SK-N-MC (cell line): ENCODE data around the gene FAM229A.

ENCODE experiments used
- DNase-seq: peaks from one replicate; pipeline ENCODE4 v3.0.0-alpha.2; 2011; ENCODE audit warnings: low read depth, low spot score
- H3K27ac ChIP-seq: fragments of 200-600 bp; sonication (generic); 2 replicates; pipeline ENCODE4 v1.5.1; 2016; ENCODE audit warnings: mixed run types
- H3K36me3 ChIP-seq: fragments of 200-600 bp; sonication (generic); 2 replicates; pipeline ENCODE4 v1.6.1; 2017; ENCODE audit warnings: antibody characterized with exemption, low read length, mixed read lengths; ENCODE audit not compliant: insufficient read depth
- H3K4me3 ChIP-seq: fragments of 200-600 bp; sonication (generic); 2 replicates; pipeline ENCODE4 v1.5.1; 2016
- H3K9ac ChIP-seq: fragments of 200-600 bp; sonication (generic); 2 replicates; pipeline ENCODE4 v1.8.0; 2017; ENCODE audit warnings: mixed run types, mixed read lengths; ENCODE audit not compliant: insufficient read length
- H3K9me3 ChIP-seq: fragments of 200-600 bp; sonication (generic); 2 replicates; pipeline ENCODE4 v1.6.1; 2017; ENCODE audit warnings: low read depth, mild to moderate bottlenecking, antibody characterized with exemption, low read length, moderate library complexity, mixed read lengths
- EZH2 ChIP-seq: fragments of 200-600 bp; sonication (generic); IDR thresholded peaks from one replicate; pipeline ENCODE4 v1.6.1; 2017; ENCODE audit warnings: antibody characterized with exemption
- FOXP2 ChIP-seq: optimal IDR thresholded peaks from 2 replicates; pipeline ENCODE3; 2011; ENCODE audit warnings: mild to moderate bottlenecking, moderate library complexity; ENCODE audit not compliant: insufficient read depth; ENCODE audit errors: extremely low read length, control extremely low read depth
- POLR2AphosphoS5 ChIP-seq: IDR thresholded peaks from 2 replicates; pipeline ENCODE4 v1.6.1; 2012; ENCODE audit warnings: mild to moderate bottlenecking, low read depth, low read length, borderline replicate concordance

The FAM229A gene

DNA sequence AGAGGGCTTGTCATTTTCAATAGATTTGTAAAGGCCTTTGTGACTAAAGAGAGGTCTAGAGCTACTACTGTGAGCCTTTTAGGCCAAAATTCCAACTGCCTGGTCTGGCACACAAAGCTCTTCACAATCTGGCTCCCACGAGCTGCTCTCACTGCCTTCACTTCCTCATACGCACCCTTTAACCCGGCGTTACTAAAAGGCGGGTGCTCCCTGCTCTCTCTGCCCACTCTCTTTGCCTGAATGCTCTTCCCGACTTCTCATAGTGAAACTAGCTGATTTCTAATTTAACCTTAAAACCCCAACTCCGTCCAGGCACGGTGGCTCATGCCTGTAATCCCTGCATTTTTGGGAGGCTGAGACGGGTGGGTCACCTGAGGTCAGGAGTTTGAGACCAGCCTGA is 17.8 kb upstream of the FAM229A start:
- H3K9ac ChIP-seq, result no peak overlapping the region
- H3K36me3 ChIP-seq, result peaks cover 87% of the 10 kb centered on the region
- no peak overlapping the region for H3K4me3 ChIP-seq
- no peak for DNase-seq
- TF ChIP-seq POLR2AphosphoS5 (no peak), FOXP2 (no peak), EZH2 (no peak)
- H3K9me3 ChIP-seq, result no peaks in the 10 kb centered on the region
- H3K27ac ChIP-seq, result no peak overlapping the region

GRCh38 chr1:32377541-32378220 is 15.4 kb upstream of the FAM229A start:
- no peak for DNase-seq
- TF ChIP-seq FOXP2 (no peak), POLR2AphosphoS5 (no peak), EZH2 (no peak)
- Histone ChIP-seq H3K9ac (no peak overlapping the region), H3K4me3 (no peak overlapping the region), H3K27ac (no peak overlapping the region), H3K9me3 (no peaks in the 10 kb centered on the region), H3K36me3 (peaks cover 70% of the 10 kb centered on the region)

DNA sequence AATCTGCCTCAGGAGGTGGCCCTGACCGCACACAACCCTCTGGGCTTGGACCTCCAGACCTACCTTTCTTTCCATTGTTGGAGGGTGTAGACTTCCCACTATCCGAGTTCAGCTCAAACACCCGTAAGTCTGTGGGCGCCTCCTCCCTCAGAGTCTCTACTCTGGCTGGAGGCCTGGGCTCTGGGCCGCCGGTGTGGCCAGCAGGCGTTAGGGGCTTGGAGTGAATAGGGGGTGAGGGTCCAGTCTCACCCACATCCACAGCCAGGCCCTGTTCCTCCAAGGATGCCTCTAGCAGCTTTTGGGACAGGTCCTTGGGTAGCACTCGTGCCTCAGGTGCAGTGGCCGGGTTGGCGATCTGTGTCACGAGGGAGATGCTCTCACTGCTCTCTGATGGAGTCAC is 13.9 kb upstream of the FAM229A start:
- Histone ChIP-seq H3K9me3 (no peaks in the 10 kb centered on the region), H3K36me3 (peaks cover 68% of the 10 kb centered on the region), H3K27ac (no peak overlapping the region), H3K9ac (no peak overlapping the region), H3K4me3 (no peak overlapping the region)
- TF ChIP-seq FOXP2 (no peak), EZH2 (no peak), POLR2AphosphoS5 (no peak)
- no peak for DNase-seq

DNA sequence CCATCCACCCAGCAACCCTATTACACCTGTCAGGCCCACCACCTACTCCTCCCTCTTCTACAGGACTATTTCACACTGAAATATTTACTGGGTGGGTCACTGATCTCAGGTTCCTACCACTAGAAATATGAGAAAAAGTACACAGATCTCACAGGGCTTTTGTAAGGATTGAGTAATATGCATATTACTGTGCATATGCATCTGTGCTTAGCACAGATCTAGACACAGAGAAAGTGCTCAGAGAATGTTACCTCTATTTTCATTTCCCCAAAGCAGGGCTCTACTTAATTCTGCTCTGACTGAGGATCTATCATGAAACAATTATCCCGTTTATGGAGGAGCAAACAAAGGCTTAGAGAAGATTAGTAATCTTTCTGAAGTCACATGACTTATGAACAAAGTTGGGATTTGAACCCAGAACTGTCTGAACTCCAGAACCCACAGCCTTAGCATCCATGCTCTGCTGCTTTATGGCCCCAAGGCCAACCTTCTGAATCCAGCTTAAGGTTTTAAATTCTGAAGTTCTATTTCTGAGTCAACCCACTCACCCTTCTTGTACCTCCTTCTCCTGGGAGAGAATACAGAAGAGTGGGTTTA is 11.8 kb upstream of the FAM229A start:
- TF ChIP-seq POLR2AphosphoS5 (no peak), EZH2 (no peak), FOXP2 (no peak)
- Histone ChIP-seq H3K27ac (no peak overlapping the region), H3K9ac (no peak overlapping the region), H3K9me3 (no peaks in the 10 kb centered on the region), H3K4me3 (no peak overlapping the region), H3K36me3 (peaks cover 53% of the 10 kb centered on the region)
- DNase-seq, result no peak

DNA sequence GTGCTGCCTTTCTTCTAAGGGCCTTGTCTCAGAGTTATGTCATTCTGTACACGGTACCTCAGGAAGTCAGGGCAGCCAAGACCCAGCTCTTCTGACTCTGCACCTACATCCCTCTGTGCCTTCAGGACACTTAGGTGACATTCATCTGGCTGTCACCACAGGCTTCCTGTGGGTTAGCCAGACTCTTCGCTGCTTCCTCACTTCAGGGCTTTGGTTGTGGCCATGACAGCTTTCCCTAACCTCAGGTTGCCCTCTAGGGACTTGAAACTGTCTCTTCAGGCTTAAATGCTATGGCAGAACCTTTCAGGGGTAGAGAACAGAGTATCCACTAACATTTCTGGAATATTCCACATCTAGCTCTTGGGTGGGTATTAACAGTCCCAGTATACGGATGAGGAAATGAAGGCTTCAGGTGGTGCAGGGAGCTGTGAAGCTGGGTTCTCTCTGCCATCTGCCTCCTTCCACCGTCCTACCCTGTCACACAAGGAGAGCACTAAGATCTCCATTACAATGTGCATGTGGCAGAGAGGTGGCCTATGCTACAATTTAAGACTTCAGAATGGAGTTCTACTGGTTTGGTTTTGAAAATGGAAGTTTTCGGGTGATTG is 10.0 kb upstream of the FAM229A start:
- Histone ChIP-seq H3K9me3 (no peaks in the 10 kb centered on the region), H3K27ac (no peak overlapping the region), H3K9ac (no peak overlapping the region), H3K36me3 (peaks cover 42% of the 10 kb centered on the region), H3K4me3 (no peak overlapping the region)
- DNase-seq, result no peak
- TF ChIP-seq EZH2, result no peak
- TF ChIP-seq POLR2AphosphoS5, result no peak
- TF ChIP-seq FOXP2, result no peak

DNA sequence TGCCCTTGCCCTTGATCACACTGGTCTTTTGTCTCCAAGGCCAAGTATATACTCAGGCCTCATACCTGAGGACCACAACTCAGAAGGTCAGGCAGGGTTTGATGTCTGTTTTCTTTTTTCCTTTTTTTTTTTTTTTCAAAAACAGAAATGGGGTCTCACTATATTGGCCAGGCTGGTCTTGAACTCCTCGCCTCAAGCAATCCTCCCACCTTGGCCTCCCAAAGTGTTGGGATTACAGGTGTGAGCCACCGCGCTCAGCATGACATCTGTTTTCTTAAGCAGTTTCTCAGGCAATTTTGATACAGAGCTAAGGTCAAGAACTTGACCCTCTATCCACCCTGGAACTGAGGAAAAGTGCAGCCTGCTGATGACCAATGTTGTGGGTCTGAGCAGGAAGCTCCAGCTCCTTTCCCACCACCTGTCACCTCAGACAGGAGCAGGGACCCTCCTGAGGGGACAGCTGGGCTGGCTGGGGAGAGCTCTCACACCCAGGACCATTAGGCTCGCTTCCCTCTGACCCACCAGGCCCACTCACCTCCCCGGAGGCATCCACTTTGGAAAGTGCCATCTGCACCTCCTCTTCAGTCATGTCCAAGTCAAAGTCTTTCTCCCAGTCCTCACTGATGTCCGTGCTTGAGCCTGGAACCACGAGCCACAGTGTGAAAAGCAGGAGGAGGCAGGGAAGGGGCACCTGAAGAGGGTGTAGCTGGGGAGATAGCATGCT is 5.8 kb upstream of the FAM229A start:
- no peak overlapping the region for H3K27ac ChIP-seq
- no peak for DNase-seq
- H3K9me3 ChIP-seq, result no peaks in the 10 kb centered on the region
- no peak overlapping the region for H3K9ac ChIP-seq
- no peak overlapping the region for H3K4me3 ChIP-seq
- H3K36me3 ChIP-seq, result peaks cover 25% of the 10 kb centered on the region; the same call in 1 of the 2 replicates
- TF ChIP-seq FOXP2, result no peak
- no peak for TF ChIP-seq EZH2
- TF ChIP-seq POLR2AphosphoS5, result no peak

DNA sequence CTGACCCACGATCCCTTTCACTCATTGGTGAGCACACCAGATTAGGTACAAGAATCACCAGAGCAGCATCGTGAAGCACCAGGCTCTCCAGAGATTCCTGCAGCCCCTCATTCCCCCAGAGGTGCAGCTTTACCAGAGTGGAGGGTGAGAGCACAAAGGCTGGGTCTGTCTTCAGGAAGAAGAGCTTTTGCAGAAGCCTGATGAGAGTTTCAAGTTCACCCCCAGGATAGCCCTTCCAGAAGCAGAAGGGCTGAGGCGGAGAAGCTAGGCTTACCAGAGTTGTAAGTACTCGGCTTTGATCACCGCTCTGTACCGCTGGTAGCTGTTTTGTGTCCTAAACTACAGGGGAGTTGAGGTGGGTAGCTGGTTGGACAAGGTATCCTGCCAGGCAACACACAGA is 3.2 kb upstream of the FAM229A start:
- no peak for DNase-seq

DNA sequence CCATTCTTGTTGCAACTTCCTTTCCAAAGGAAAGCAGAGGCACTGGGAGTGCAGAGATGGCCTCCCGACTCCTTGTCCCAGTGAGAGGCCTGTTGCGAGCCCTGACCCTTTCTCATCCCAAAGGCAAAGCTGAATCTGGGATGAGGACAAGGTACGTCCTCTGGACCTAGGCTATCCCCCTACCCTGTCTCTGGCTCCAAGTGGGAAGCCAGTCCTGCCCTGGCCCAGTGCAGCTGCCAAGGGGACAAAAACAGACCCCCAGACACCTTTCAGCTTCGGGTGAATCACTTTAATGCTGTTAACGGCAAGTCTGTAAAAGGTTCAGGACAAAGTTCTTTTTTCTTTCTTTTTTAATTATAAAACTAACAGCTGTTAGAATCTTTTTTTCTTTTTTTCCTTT is 2.6 kb upstream of the FAM229A start:
- no peak for TF ChIP-seq POLR2AphosphoS5
- TF ChIP-seq EZH2, result no peak
- no peak for TF ChIP-seq FOXP2
- H3K4me3 ChIP-seq, result no peak overlapping the region
- DNase-seq, result no peak
- peaks cover 16% of the 10 kb centered on the region; the same call in 1 of the 2 replicates for H3K36me3 ChIP-seq
- H3K9ac ChIP-seq, result no peak overlapping the region
- no peak overlapping the region for H3K27ac ChIP-seq
- no peaks in the 10 kb centered on the region for H3K9me3 ChIP-seq

More for the DNA sequence above, 3.2 kb upstream of the FAM229A start:
- Histone ChIP-seq H3K9ac (no peak overlapping the region), H3K4me3 (no peak overlapping the region), H3K9me3 (no peaks in the 10 kb centered on the region), H3K27ac (no peak overlapping the region), H3K36me3 (peaks cover 16% of the 10 kb centered on the region; the same call in 1 of the 2 replicates)
- no peak for TF ChIP-seq EZH2
- no peak for TF ChIP-seq POLR2AphosphoS5
- TF ChIP-seq FOXP2, result no peak
